Subcutaneous preadipocyte (primary cell): ENCODE data around the gene C1orf232. TPM values are rescaled to one million over a fixed set of nuclear protein-coding genes. Genes with fewer than 3 reads are reported as not detected.

Experiments used
- total RNA-seq: library from RNA; depleted of rRNA; stranded (reverse); fragments of >200 nt; gene quantifications from 2 replicates; pipeline ENCODE4 v1.2.3, GENCODE V29; 2012

C1orf232 gene
- not detected in 2 replicates for total RNA-seq

DNA sequence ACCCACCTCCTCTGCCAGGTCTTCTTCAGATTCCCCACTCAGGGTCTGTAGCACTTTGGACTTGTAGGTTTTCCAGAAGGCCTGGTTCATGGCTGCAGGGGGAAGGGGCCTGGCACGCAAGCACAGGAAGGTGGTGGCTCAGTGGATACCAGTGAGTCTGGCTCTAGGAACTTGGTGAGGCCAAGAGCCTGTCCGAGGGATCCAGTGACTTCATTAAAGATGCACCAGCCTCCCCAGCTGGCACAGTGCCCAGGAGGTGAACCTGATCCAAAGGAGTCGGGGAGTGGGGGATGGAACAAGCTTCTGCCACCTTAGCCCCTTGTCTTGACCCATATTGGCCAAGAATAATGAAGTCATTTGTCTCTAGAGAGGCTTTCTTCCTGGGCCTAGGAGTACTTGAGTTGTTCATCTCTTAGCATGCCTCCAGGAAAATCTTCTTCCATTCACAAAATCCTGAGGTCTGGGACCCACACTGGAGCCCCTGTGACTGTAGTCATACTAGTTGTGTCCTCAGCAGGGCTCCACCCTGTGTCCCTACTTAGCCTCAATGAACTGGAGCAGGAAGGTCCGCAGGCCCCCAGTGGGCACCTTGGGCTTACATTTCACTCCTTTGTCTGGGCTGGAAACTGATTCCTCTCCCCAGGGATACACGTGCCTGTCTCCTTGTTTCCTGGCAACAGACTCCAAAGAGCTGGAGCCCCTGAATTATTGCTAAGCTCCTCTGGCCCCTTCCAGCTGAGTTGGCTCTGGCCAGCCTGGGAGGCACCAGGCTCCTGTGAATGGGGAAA, at the start of gene C1orf232:
C1orf232 (minus strand) TSS at position 554 of the 788 bp plus-strand sequence; CDS start at position 90, 464 bp downstream.

DNA sequence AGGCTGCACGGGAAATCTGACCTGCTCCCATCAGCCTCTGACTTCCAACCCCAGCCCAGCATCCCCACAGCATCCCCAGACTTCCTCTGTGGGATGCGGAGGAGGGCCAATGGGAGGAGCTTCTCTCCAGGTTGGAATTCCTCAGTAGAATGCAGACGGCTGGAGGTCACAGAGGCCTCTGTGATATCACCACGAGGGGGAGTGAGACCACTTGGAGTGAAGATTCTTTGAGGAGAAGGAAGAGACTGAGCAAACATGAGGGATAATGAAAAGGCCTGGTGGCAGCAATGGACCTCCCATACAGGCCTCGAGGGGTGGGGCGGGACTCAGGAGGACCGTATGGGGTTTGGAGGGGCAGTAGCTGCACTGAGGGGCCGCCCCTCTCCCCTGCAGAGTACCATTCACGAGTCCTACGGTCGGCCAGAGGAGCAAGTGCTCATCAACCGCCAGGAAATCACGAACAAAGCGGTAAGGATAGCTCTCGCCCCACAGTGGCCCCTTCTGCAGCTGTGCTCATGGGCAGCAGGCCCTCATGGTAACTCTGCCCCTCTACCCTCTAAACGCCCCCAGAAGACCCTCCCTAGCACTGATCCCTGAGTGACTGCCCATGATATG, 21.7 kb upstream of the C1orf232 start, which contains the start of gene CATSPER4:
CATSPER4 (plus strand) TSS at position 230 of the 615 bp plus-strand sequence; CDS start at position 256, 26 bp downstream.

DNA sequence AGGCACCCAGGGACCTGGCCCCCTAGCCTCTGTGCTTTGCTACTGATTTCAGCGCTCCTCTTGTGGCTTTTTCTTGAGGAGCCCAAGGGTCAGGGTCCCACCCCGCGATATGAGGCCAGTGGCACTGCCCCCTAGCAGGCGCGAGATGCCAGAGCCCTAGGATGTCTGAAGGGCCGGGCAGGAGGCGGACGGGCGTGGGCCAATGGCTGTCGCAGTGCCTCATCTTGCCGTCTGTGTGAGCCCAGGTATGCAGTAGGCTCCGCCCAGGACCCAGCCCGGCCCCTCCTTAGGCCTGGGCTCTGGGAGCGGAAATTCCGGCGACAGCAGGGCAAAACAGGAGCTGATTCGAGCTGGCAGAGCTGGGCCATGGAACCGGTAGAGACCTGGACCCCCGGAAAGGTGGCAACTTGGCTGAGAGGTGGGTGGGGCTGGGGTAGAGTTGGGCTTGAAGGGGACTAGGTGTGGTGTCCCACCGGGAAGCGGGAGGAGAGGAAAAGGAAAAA, 8.5 kb upstream of the C1orf232 start, which contains the start of gene CNKSR1:
CNKSR1 (plus strand) TSS at position 310 of the 503 bp plus-strand sequence; CDS start at position 367, 57 bp downstream.

GRCh38 chr1:26171084-26172072, 2.6 kb upstream of the C1orf232 start, which contains the start of gene ZNF593OS:
TSS of gene ZNF593OS (minus strand) at chr1:26171832. CDS start at chr1:26171661, 171 bp downstream.

DNA sequence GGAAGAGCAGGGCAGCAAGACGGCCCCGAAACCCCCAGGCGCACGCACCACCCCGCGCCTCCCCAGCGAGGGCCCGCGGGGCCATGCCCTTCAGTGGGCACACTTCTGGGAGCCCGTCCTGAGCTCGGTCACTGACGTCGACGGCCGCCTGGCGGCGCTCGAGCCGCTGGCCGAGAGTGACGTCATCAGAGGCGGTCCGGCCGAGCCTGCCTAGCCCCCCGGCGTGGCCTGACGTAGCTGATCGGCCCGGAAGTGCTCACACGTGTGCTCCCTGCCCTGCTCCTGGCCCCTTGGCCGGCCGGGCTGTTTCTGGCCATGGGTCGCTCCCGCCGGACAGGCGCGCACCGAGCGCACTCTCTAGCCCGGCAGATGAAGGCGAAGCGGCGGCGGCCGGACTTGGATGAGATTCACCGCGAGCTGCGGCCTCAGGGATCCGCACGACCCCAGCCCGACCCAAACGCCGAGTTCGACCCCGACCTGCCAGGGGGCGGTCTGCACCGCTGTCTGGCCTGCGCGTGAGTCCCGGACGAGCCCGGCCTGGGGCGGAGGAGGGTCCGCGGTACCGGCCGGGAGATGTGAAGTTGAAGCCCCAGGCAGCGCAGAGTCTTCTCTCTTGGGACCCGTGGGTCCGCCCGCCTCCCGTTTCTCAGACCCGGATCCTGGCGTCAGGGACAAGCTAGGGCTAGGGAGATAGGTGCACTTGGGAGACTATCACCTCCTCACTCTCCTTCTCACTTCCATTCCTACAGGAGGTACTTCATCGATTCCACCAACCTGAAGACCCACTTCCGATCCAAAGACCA, 1.1 kb upstream of the C1orf232 start, which contains the start of gene ZNF593:
ZNF593 (plus strand) TSS at position 240 of the 803 bp plus-strand sequence; CDS start at position 316, 76 bp downstream.

GRCh38 chr1:26158908-26159742, 9.6 kb downstream of the C1orf232 start, which contains the start of gene FAM110D:
TSS of gene FAM110D (plus strand) at chr1:26159079. CDS start at chr1:26161292, 2,213 bp downstream.

Other genes starting within 250 kb of the C1orf232 start
- gene PAFAH2, start 170.9 kb downstream of the C1orf232 start, total RNA-seq: 6.6 and 10.0 TPM in 2 replicates
- under 0.01 TPM in 2 replicates for gene EXTL1, start 147.2 kb downstream of the C1orf232 start, total RNA-seq
- not detected in 2 replicates for gene SLC30A2, start 122.8 kb downstream of the C1orf232 start, total RNA-seq
- gene TRIM63, start 101.3 kb downstream of the C1orf232 start, total RNA-seq: under 0.01 TPM in 1 of 2 replicates, not detected in the other
- gene PDIK1L, start 57.1 kb downstream of the C1orf232 start, total RNA-seq: 2.9 and 4.7 TPM in 2 replicates
- not detected in 2 replicates for gene FAM110D, start 9.9 kb downstream of the C1orf232 start, total RNA-seq
- 23.7 and 37.5 TPM in 2 replicates for gene ZNF593, start 945 bp upstream of the C1orf232 start, total RNA-seq
- under 0.01 TPM in 1 of 2 replicates, not detected in the other for gene ZNF593OS, start 2.9 kb upstream of the C1orf232 start, total RNA-seq
- gene CNKSR1, start 8.5 kb upstream of the C1orf232 start, total RNA-seq: under 0.01 TPM in 1 of 2 replicates, not detected in the other
- not detected in 2 replicates for gene CATSPER4, start 21.6 kb upstream of the C1orf232 start, total RNA-seq
- 6.6 and 15.6 TPM in 2 replicates for gene CEP85, start 65.2 kb upstream of the C1orf232 start, total RNA-seq
- gene SH3BGRL3, start 111.1 kb upstream of the C1orf232 start, total RNA-seq: 66.3 and 69.1 TPM in 2 replicates
- 6.5 and 8.8 TPM in 2 replicates for gene UBXN11, start 137.7 kb upstream of the C1orf232 start, total RNA-seq
- gene CD52, start 149.0 kb upstream of the C1orf232 start, total RNA-seq: 0.98 TPM in 1 of 2 replicates, not detected in the other
- not detected in 2 replicates for gene CRYBG2, start 185.2 kb upstream of the C1orf232 start, total RNA-seq
- gene ZNF683, start 203.8 kb upstream of the C1orf232 start, total RNA-seq: not detected in 2 replicates
- gene LIN28A, start 241.9 kb upstream of the C1orf232 start, total RNA-seq: not detected in 2 replicates